GM10847 (cell line): ENCODE data around the gene BCAR1.

ENCODE experiments used
- POLR2A ChIP-seq: IDR thresholded peaks from 2 replicates; pipeline ENCODE4 v1.6.1; 2011; ENCODE audit not compliant: insufficient read length; ENCODE audit errors: extremely low read depth

Gene BCAR1

DNA sequence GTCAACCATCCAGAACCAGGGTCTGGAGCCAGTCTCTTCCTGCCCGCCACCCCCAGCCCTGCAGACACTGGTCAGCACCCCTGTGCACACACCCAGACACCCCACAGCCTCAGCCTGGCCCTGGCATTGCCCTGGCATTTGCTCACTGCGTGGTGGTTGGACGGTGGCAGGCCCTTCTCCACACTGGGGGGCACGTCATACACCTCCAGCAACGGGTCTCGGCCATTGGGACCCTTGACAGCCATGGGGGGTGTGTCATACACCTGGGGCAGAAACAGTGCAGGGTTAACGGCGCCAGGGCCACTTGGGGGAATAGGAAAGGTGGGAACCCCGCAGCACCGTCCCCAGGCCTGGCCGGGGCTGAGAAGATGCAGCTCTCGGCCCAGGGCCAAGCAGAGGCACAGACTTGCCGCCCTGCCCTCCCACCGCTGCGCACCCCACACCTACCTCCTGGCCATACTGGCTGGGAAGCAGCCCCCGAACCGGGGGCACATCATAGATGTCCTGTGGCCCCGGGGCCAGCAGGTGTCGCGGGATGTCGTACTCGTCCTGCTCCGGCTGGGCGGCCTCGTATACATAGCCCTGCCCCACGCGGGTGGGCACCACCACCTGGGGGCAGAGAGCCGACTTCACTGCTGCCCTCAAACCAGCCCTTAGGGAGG is 14.6 kb downstream of the BCAR1 start:
- no peak for TF ChIP-seq POLR2A

DNA sequence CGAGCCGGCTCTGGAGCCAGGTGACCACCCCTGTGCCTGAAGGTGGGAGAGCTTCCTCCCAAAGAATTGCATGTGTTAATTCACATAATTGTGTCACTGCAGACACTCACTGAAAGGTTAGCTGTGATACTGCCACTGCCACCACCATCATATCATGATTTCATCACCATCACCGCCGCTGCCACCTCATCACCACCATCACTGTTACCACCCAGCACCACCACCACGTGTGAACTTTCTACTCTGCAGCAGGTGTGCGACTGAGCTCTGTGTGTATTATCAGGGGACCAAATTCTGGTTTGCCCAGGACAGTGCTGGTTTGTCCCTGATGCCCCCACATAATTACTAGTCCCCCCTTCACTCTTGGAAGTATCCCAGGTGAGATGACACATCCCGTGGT is 15.2 kb downstream of the BCAR1 start:
- no peak for TF ChIP-seq POLR2A

DNA sequence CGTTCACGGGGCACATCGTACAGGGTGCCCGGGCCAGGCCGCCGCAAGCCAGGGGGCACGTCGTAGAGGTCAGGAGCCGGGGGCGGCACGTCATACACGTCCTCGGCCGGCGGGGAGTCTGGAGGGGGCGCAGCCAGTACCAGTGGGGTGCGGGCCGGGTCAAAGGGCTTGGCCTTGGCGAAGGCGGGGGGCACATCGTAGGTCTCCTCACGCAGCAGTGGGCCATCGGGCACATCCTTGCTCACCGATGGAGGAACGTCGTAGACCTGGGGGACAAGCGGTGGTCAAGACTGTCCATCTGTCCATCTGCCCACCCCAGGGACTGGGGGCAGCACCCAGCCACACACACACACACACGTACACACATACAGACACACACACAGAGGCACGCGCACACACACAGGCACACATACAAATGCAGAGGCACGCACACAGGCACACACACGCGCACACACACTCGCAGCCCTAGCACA is 15.7 kb downstream of the BCAR1 start:
- TF ChIP-seq POLR2A = no peak

DNA sequence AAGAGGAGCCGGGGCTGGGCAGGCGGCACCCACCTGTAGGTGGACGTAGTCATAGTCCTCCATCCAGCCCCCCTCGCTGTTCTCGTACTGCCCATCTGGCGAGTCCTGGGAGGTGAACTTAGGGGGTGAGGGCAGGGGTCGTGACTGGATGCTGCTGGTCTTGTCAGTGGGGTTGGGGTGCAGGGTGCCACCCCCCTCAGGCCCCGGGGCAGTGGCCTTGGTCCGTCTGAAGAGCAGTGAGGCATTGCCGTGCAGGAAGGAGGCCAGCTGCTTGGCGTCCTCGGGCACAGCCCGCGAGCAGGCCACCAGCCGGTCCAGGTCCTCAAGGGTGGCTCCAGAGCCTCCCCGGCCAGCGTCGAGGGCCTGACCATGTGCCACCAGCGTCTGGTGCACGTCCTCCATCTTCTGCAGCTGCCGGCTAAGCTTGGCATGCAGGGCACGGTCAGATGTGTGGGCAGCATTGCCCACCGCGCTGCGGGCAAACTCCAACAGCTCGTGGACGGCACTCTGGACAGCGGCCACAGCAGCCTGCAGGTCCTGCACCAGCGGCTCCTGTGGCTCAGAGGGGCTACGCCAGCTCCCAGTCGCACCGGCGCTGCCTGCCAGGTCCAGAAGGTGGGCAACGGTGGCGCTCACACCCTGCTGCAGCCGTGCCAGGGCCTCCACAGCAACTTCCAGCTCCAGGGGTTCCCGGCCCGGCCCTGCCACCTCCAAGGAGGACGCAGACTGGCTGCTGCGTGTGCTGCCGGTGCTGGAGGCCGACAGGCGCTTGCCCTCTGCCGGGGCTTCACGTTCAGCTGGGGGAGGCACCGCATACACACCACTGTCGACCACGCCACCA is 16.3 kb downstream of the BCAR1 start:
- no peak for TF ChIP-seq POLR2A

DNA sequence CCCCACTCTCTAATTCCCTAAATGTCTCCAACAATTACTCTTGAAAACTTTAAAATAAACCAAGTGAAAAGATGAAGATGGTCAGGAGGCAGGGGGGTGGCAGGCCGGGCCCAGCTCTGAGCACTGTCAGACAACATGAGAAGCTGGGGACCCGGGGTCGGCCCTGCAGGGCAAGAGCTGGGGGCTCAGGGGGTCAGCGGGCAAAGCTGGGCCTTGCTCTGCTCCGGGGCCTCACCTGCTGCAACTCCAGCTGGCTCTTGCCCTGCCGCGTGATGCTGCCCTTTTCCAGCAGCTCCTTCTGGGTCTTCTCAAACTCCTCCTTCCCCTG is 17.8 kb downstream of the BCAR1 start:
- no peak for TF ChIP-seq POLR2A

DNA sequence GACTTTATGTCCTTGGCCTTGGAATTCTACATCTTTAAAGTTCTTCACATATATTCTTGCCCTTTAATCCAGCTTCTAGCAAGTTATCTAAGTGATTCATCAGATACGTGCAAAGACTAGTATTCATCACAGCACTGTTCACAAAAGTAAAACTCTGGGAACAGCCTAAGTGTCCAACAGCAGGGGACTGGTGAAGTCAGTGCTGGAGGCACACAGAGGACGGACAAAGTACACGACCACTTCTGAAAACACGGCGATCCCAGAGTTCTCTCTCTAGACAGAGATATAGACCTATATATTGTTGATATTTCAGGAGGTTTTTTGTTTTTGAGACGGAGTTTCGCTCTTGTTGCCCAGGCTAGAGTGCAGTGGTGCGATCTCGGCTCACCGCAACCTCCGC is 19.9 kb downstream of the BCAR1 start:
- no peak for TF ChIP-seq POLR2A

DNA sequence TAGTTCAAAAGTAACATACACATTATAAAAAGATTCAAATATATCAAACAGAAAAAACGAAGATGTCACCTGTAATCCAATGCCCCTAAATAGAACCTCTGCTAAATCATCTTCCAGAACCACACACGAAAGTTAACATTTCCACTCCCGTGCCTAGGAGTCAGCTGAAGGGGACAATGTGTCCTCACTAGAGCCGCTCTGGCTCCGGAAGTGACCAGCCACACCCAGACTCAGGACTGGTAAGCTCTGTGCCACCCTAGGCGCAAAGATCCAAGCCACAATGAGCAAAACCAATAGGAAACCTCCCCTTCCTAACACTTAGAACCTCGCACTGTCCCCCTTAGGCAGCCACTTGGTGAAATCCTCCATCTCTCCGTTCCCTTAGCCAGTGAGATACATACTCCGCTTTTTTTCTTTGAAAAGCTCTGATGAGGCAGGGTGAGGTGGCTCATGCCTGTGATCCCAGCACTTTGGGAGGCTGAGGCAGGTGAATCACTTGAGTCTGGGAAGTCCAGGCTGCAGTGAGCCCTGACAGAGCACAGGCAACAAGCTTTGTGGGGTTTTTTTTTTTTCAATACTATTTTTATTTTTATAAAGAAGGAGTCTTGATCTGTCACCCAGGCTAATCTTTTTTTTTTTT is 20.8 kb downstream of the BCAR1 start:
- no peak for TF ChIP-seq POLR2A

DNA sequence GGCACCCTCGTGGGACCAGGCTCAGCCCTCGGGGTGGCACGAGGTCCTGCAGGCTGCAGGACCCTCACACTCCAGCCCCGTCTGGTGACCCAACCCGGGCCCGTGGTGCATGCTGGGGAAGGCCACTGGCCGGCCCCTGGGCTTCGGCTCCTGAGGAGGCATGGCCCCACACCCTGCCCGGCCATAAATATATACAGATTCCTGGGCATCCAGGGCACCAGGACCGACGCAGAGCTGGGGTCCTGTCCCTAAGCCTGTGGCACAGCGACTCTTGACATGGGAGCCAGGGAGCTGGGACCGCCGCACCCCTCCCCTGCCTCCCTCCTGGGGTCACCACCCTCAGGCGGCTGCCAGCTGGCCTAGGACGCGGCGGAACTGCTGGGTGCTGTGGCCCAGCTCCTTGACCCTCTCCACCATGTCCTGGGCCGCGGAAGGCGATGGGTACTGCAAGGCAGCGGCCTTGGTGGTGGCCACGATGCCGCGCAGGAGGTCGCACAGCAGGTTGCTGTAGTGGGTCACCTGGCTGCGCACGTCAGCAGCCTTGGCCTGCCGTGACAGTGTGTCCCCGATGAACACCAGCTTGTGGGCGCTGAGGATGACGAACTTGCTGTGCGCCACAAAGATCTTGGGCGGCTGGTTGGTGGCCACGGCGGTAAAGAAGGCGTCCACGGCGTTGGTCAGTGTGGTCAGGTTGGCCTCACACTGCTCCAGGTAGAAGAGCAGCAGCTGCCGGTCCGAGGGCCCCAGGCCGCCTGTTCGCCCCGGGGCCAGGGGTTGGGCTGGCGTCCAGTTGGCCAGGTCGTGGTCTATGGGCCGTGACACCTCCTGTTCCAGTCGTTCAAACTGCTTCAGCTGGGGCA is 22.0 kb downstream of the BCAR1 start:
- no peak for TF ChIP-seq POLR2A

DNA sequence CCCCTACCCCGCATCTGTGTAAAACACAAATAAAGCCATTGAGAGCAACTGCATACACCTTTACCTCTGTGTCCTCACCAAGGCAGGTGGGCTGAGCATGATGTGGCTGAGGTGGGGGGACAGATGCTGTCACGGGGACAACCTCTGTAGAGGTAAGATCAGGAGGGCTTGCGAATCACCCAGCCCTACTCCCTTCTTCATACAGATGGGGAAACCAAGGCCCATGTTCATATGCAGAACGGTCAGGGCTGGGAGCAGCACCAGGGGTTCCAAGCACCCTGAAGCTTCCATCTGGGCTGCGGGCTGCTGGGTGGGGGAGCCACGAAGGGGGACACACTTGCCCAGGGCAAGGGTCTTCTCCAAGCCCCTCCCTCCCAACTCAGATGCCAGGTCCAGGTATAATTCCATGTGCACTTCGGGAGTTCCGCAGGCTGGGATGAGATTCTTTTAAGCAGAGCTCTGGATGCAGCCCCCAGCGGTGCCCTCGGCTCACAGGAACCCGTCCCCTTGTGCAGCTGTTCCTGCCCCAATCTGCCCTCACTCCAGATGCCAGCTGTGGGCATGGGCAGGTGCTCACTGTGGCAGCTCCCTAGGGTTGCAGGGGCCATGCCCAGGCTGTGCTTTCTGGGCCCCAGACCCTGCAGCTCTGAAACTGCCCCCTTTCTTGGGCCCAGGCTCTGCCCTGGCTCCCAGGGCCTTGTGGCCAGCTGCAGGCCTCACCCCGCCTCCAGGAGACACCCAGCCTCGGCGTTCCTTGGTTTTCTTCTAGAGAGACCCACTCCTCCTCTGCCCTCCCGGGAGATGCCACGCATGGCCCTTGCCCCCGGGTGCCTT is 23.1 kb downstream of the BCAR1 start:
- TF ChIP-seq POLR2A = no peak

DNA sequence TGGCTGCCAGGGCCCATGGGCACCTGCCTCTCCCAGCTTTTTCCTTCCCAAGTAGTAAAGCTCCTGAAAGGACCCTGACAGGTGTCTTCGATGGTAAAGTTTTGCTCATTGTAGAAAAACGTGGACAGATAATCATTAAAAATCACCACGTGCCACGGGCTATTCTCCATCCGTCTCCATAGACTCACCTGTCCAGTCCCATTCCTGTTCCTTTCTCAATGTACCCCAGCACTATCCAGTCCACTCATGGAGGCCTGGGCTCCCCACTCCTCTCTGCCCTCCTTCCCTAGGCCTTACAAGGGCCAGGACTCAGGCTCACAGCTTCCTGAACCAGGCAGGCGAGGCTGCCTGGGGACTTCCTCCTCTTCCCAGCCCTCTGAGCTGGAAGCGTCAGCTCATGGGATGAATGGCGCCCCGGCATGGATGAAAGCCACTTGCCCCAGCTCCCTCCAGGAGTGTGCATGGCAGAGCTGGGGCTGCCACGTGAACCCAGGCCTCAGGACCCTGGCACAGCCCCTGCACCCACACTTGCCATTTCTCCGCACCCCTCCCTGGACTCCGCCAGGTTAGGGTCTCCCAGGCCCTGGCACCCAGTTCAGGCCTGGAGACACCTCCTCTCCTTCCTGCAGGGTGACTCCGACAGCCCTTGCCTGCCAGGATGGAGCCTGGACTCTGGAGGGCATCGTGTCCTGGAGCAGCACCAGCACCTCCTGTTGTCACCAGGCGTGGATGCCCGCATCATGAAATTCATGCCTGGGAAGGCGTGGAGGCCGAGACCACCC is 23.9 kb downstream of the BCAR1 start:
- no peak for TF ChIP-seq POLR2A

DNA sequence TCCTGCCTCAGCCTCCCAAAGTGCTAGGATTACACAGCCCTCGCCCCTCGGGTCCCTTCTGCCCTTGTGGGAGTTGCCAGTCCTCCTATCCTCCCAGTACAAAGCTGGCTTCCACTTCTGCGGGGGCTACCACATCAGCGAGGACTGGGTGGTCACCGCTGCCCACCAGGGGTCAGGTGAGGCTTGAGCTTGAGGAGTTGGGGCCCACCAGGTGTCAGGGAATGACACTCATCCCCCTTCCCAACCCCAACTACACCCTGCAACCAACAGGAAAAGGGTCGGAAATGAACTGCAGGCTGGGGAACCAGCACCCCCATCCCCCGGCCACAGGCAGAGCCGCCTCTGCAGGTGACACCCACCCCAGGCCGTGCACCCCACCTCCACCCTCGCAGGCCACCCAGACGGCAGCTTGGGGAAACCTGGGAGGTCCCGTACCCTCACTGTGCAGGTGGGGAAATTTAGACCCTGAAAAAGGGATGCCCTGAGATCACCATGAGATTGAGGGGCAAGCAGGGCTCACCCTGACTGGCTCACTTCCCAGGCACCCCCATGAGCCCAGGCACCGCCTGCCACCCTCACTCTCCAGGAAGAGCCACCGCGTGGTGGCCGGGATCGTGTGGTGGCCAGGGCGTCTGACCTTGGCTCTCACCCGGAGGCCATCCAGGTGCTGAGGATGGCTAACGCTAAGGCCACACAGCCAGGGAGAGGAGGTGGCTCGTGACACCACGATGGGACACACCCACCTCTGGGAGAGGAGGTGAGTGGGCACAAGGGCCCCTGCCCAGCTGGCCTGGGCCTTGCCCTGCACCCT is 24.7 kb downstream of the BCAR1 start:
- TF ChIP-seq POLR2A = no peak

DNA sequence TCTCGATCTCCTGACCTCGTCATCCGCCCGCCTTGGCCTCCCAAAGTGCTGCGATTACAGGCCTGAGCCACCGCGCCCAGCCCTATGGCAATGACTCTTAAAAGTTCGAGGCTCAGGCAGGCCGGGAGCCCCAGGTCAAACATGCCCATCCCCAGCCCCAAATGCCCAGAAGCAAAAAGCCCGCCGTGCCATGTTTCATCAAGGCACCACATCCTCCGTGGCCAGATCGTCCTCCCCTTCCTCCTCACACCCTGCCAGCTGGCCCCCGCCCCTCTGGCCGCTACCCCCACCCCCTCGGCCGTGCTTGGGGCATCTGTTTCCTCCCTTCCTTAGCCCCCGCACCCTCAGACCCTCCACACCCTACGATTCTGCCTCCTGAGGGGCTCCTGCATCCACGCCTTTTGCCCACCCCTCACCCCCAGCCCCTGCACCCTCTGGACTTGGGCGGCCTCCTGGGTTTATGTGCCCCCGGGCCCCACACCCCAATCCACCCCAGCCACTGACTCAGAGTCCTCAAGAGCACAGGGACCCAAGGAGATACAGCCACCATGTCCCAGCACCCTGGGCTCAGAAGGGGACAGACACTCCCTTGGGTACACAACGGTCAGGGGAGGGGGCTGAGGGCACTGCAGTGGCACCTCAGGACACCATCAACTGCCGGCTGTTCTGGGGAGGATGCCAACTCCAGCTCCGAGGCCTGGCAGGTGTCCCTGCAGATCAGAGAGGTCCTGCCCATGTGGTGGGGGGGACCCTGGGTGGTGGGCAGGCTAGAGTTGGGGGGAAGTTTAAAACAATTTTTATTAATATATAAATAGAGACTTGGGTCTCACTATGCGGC is 25.5 kb downstream of the BCAR1 start:
- no peak for TF ChIP-seq POLR2A
